ENCODE data around the gene SESTD1.

DNA sequence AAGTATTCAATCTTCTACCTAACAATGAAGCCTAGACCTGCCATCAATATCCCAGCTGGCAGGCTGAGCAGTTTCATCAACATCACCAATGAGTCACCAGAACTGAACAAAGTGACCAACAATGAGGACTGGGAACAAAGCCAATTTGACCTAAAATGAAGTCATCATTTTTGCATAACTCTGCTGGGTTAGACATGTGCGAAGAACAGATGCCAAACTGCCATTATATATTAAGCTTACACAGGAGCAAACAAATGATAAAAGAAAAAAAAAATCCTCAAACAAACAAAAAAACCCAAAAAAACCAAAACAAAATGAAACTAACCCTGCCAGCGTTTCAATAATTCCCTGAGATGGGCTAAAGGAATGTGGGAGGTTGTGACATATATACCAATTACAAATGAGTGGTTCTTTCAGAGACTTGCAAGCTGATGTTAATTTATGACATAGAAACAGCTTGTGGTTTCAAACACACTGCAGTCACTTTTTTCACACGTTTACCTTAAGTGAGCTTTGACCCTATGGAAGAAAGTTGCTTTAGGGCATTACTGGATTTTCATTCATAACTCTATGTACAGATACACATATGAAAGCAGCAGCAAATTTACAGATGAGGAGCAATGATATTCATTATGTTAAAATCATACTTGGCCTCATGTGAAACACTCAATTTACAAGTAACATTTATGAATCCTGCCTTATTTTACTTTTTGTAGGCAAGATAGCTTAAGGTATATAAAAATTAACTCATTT is 157.8 kb downstream of the SESTD1 start:
- no peak for TF ChIP-seq CTCF (conservative IDR thresholded peaks at IDR 0.05; ENCODE audit: low read depth in 2 of 2)
- TF ChIP-seq EZH2 (IDR thresholded peaks at IDR 0.05; ENCODE audit: low read depth, unreplicated experiment), result no peak
- TF ChIP-seq NANOG (IDR thresholded peaks at IDR 0.05; ENCODE audit: borderline replicate concordance), result no peak
- TF ChIP-seq ZNF331 (CRISPR knock-in tag; IDR thresholded peaks at IDR 0.05; ENCODE audit: low read depth), result no peak
- TF ChIP-seq JUNB (IDR thresholded peaks at IDR 0.05; ENCODE audit: unreplicated experiment), result no peak
- TF ChIP-seq POLR2AphosphoS5 (IDR thresholded peaks at IDR 0.05; ENCODE audit: low read depth), result no peak
- TF ChIP-seq EZH2phosphoT487 (IDR thresholded peaks at IDR 0.05; ENCODE audit: unreplicated experiment), result no peak
- TF ChIP-seq REST (IDR thresholded peaks at IDR 0.05; ENCODE audit: unreplicated experiment), result no peak
- TF ChIP-seq ETS1 (IDR thresholded peaks at IDR 0.05), result no peak
- no peak for TF ChIP-seq ZNF462 (CRISPR knock-in tag; IDR thresholded peaks at IDR 0.05)
